ENCODE measurements around the gene TMEM258. TPM values are rescaled to one million over a fixed set of nuclear protein-coding genes. Genes with fewer than 3 reads are reported as not detected.

TMEM258 gene
- total and polyA plus RNA-seq, 2 donors (not counting 1 experiment from before 2014, with no cell fraction given): 65.8 to 130 TPM

GRCh38 chr11:61739413-61739812, 53.0 kb downstream of the TMEM258 start:
- 94% methylated on average over 10 of the region's 15 CpGs for WGBS (ENCODE audit: insufficient coverage)
- no peak overlapping the region for H3K4me2 ChIP-seq (replicated peaks; ENCODE audit: low read depth, low read length, poor library complexity, severe bottlenecking)
- intact Hi-C loops (cut with micrococcal nuclease): no loop called here
- H3K27ac Mint-ChIP-seq: no peak overlapping the region
- POLR2A ChIA-PET: no interaction called here
- no peaks in the 10 kb centered on the region for H3K4me1 ChIP-seq (ENCODE audit: control insufficient read depth in 2 of 2, insufficient read depth in 2 of 2, low read length in 2 of 2)
- H3K9me3 Mint-ChIP-seq (ENCODE audit: insufficient read depth): no peaks in the 10 kb centered on the region
- TF ChIP-seq CTCF (IDR thresholded peaks at IDR 0.05): no peak
- TF ChIP-seq EZH2 (IDR thresholded peaks at IDR 0.05; ENCODE audit: borderline replicate concordance, insufficient read depth, low read depth, low read length, poor library complexity, severe bottlenecking): no peak
- no peak overlapping the region for H3K9ac ChIP-seq (ENCODE audit: low read length)
- no peak overlapping the region for H2AFZ ChIP-seq (ENCODE audit: insufficient read depth, low read depth, low read length, poor library complexity, severe bottlenecking)
- H3K4me3 Mint-ChIP-seq: no peak overlapping the region
- H3K27ac ChIP-seq (ENCODE audit: low read length in 2 of 2): no peak overlapping the region
- no peaks in the 10 kb centered on the region for H3K27me3 Mint-ChIP-seq
- CTCF ChIA-PET: no interaction called here
- ATAC-seq (ENCODE audit: low read depth) (no peak), DNase-seq (no peak)
- H3K36me3 ChIP-seq (replicated peaks in 1 of 2; ENCODE audit: control extremely low read depth in 1 of 2, control insufficient read depth in 1 of 2, extremely low read depth in 1 of 2, insufficient read depth in 2 of 2, low read length in 1 of 2): no peaks in the 10 kb centered on the region
- H3K4me3 ChIP-seq (ENCODE audit: control extremely low read depth in 1 of 5, extremely low read depth in 1 of 5, insufficient read depth in 1 of 5, low read depth in 2 of 5, low read length in 4 of 5): no peak overlapping the region
- H3K4me1 Mint-ChIP-seq: no peaks in the 10 kb centered on the region
- H3K9me3 ChIP-seq (ENCODE audit: control extremely low read depth in 1 of 3, control insufficient read depth in 2 of 3, insufficient read depth in 1 of 3, low read length in 2 of 3): no peaks in the 10 kb centered on the region
- no peaks in the 10 kb centered on the region for H4K20me1 ChIP-seq (ENCODE audit: control insufficient read depth, insufficient read depth, low read length, poor library complexity, severe bottlenecking)
- no peaks in the 10 kb centered on the region for H3K27me3 ChIP-seq (replicated peaks in 1 of 4; ENCODE audit: control extremely low read depth in 1 of 4, control insufficient read depth in 3 of 4, insufficient read depth in 4 of 4, low read length in 3 of 4)
- H3K79me2 ChIP-seq (ENCODE audit: control insufficient read depth, insufficient read depth, low read length): no peaks in the 10 kb centered on the region

Other genes with a start within 250 kb of the TMEM258 start
- gene SYT7, start 211.5 kb downstream of the TMEM258 start, total RNA-seq: not detected in 2 replicates
- 0.07 TPM in 1 of 2 replicates, not detected in the other for gene SYT7, start 211.5 kb downstream of the TMEM258 start, polyA plus RNA-seq
- gene DAGLA, start 112.2 kb downstream of the TMEM258 start, total RNA-seq: 0.07 TPM in 1 of 2 replicates, not detected in the other
- gene DAGLA, start 112.2 kb downstream of the TMEM258 start, polyA plus RNA-seq: 0.04 and 0.06 TPM in 2 replicates
- 0.27 and 0.34 TPM in 2 replicates for gene MYRF, start 40.0 kb downstream of the TMEM258 start, total RNA-seq
- 0.19 and 0.27 TPM in 2 replicates for gene MYRF, start 40.0 kb downstream of the TMEM258 start, polyA plus RNA-seq
- gene FEN1, start 312 bp upstream of the TMEM258 start, total RNA-seq: 9.2 and 9.8 TPM in 2 replicates
- gene FEN1, start 312 bp upstream of the TMEM258 start, polyA plus RNA-seq: 3.4 and 6.0 TPM in 2 replicates
- gene FADS1, start 24.4 kb upstream of the TMEM258 start, total RNA-seq: 14.8 and 15.6 TPM in 2 replicates
- 0.39 and 1.8 TPM in 2 replicates for gene FADS1, start 24.4 kb upstream of the TMEM258 start, polyA plus RNA-seq
- gene FADS2, start 35.7 kb upstream of the TMEM258 start, total RNA-seq: 5.9 and 7.0 TPM in 2 replicates
- gene FADS2, start 35.7 kb upstream of the TMEM258 start, polyA plus RNA-seq: 1.5 and 3.4 TPM in 2 replicates
- gene FADS3, start 98.9 kb upstream of the TMEM258 start, total RNA-seq: 224 and 225 TPM in 2 replicates
- gene FADS3, start 98.9 kb upstream of the TMEM258 start, polyA plus RNA-seq: 256 and 265 TPM in 2 replicates
- gene RAB3IL1, start 125.0 kb upstream of the TMEM258 start, total RNA-seq: 0.29 TPM in 1 of 2 replicates, not detected in the other
- gene RAB3IL1, start 125.0 kb upstream of the TMEM258 start, polyA plus RNA-seq: 0.27 TPM in 1 of 2 replicates, not detected in the other
- 0.78 and 0.99 TPM in 2 replicates for gene BEST1, start 157.8 kb upstream of the TMEM258 start, total RNA-seq
- gene BEST1, start 157.8 kb upstream of the TMEM258 start, polyA plus RNA-seq: 0.07 and 0.42 TPM in 2 replicates
- gene FTH1, start 175.0 kb upstream of the TMEM258 start, total RNA-seq: 1,265 and 1,314 TPM in 2 replicates
- 1,136 and 1,265 TPM in 2 replicates for gene FTH1, start 175.0 kb upstream of the TMEM258 start, polyA plus RNA-seq